ENCODE results near the gene GEMIN8. TPM values are rescaled to one million over a fixed set of nuclear protein-coding genes. Genes with fewer than 3 reads are reported as not detected.
A peak's percentile ranks its signal among the peaks of the same experiment; 100 is the strongest.

Gene GEMIN8
- total RNA-seq, 8 experiments from 2014 or later: 7.5 to 25.0 (median 10.2) TPM

DNA sequence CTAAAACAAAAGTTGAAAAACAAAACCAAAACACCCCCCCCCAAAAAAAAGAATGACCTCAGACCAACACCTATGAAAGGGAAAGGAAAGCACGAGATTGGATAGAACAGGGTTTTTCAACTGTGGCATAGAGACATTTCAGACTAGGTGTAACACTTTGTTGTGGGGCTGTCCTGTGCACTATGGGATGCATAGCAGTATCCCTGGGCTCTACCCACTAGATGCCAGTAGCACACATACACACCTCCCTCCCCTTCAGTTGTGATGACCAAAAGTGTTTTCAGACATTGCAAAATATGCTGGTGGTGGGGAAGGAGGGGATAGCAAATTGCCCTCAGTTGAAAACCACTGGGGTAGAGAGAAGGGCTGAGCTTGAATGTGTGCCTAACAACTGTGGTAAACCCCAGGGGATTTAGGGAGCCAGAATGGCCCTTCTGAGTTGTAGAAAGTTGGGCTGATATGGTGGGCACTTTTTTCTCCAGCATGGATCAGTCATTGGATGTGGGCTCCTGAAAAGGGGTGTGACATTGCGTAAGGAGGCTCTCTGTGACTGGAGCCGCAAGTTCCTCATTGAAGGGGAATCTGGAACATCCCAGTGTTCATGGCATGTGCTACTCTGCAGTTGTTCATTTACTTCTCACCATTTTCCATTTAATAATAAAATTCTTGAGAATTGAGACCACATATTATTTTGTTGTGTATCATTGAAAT, 8.8 kb upstream of the GEMIN8 start:
- Histone ChIP-seq H3K4me3 (no peak overlapping the region), H3K27ac (no peak overlapping the region), H3K4me1 (replicated peaks in 1 of 2) (no peaks in the 10 kb centered on the region)
- WGBS, 10 experiments: 0 to 50% (median 33%) methylated on average over 1 of the region's 3 CpGs; no CpG with 5 or more reads in 7 of the 10 experiments
- in situ Hi-C loops (cut with MboI; ENCODE audit: low pct_unique_long_range_greater_than_20kb in 2 of 9, low sequenced_read_pairs in 9 of 9, unreplicated experiment in 9 of 9): loop anchor here in 6 of 9 experiments (25.0 kb wide), 6 partner anchors 276 to 1226 kb away; partner anchors contain the start of genes TCEANC (in 2 of the 6), OFD1 (in 1 of the 6) and TRAPPC2 (in 1 of the 6)
- no peak for ATAC-seq (replicated peaks in 6 of 8)

DNA sequence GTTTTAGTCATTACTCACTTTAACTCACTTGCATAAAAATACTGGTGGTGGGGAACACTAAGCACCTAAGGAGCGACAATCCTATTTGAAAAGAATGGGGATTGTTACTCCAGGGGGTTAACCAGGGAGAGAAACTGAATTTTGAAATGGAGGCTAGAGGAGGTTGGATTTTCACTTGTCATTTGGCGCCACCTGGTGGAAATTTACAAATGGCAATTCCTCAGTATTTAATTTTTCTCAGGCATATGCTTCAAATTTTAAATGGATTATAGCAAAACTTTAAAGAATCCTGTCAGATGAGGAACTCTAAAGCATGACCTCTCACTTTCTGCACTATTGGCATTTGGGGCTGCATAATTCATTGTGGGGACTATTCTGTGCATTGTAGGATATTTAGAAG, 2.7 kb upstream of the GEMIN8 start:
- H3K27ac ChIP-seq: no peak overlapping the region
- ATAC-seq (replicated peaks in 6 of 8): no peak
- in situ Hi-C loops (cut with MboI; ENCODE audit: low pct_unique_long_range_greater_than_20kb in 2 of 9, low sequenced_read_pairs in 9 of 9, unreplicated experiment in 9 of 9): loop anchor here in 6 of 9 experiments (25.0 kb wide), 6 partner anchors 270 to 1220 kb away; partner anchors contain the start of genes TCEANC (in 2 of the 6), OFD1 (in 1 of the 6) and TRAPPC2 (in 1 of the 6)
- H3K4me1 ChIP-seq (replicated peaks in 1 of 2): peaks cover 7 to 22% of the 10 kb centered on the region in 2 donors
- WGBS, 10 experiments: 0% methylated on average over 1 to 2 of the region's 2 CpGs; no CpG with 5 or more reads in 5 of the 10 experiments
- H3K4me3 ChIP-seq: no peak overlapping the region

DNA sequence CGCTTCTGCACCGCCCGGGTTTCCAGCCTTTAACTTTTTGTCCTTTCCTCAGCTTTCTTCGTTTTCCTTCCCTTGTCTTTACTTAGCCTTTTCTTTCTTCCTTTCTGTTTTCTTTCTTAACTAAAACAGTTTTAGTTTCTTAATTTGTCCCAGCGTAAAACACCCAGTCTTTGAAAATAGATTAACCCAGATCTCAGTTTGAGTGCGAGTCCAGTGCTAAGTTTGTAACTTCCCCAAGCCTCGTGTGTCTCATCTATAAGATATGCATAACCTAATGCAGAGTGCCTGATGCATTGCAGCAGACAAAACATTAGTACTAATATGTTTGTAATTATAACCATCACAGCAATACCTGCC, 460 bp upstream of the GEMIN8 start:
- Histone ChIP-seq H3K27ac (peak overlapping the region; percentile 82 to 93), H3K4me3 (peak overlapping the region; percentile 47 to 57 (median 55)), H3K4me1 (replicated peaks in 1 of 2) (peaks cover 28 to 44% of the 10 kb centered on the region in 2 donors)
- in situ Hi-C loops (cut with MboI; ENCODE audit: low pct_unique_long_range_greater_than_20kb in 2 of 9, low sequenced_read_pairs in 9 of 9, unreplicated experiment in 9 of 9): loop anchor here in 6 of 9 experiments (25.0 kb wide), 6 partner anchors 268 to 1218 kb away; partner anchors contain the start of genes TCEANC (in 2 of the 6), OFD1 (in 1 of the 6) and TRAPPC2 (in 1 of the 6)
- peak in 3 of 8 experiments; percentile 28 to 43 (median 38) for ATAC-seq (replicated peaks in 6 of 8)
- 0 to 23% (median 6%) methylated on average over 1 to 7 of the region's 7 CpGs; no CpG with 5 or more reads in 2 of the 10 experiments for WGBS, 10 experiments

DNA sequence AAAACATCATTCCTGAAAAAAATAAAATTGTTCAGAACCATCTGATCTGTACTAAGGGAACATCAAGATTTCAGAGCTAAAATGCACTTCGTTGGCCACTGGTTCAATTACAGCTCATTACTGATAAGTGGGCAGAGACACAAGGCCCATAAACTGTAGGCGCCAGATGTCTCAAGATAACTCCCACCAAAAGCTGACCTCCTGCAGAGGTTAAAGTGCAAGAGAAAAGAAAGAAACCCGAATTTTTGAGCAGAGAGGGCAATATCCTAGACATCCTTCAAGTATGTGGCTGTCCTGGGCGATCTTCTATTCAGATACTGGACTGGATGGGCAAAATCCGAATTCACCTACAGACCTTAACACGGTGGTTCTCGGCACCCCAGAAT, 660 bp downstream of the GEMIN8 start:
- in situ Hi-C loops (cut with MboI; ENCODE audit: low pct_unique_long_range_greater_than_20kb in 2 of 9, low sequenced_read_pairs in 9 of 9, unreplicated experiment in 9 of 9): loop anchor here in 6 of 9 experiments (25.0 kb wide), 6 partner anchors 267 to 1217 kb away; partner anchors contain the start of genes TCEANC (in 2 of the 6), OFD1 (in 1 of the 6) and TRAPPC2 (in 1 of the 6)
- Histone ChIP-seq H3K27ac (peak overlapping the region; percentile 82 to 93), H3K4me1 (replicated peaks in 1 of 2) (peaks cover 28 to 44% of the 10 kb centered on the region in 2 donors), H3K4me3 (peak overlapping the region; percentile 47 to 57 (median 55))
- WGBS, 10 experiments: 0 to 47% (median 0%) methylated on average over 1 to 4 of the region's 7 CpGs; no CpG with 5 or more reads in 6 of the 10 experiments
- no peak for ATAC-seq (replicated peaks in 6 of 8)

DNA sequence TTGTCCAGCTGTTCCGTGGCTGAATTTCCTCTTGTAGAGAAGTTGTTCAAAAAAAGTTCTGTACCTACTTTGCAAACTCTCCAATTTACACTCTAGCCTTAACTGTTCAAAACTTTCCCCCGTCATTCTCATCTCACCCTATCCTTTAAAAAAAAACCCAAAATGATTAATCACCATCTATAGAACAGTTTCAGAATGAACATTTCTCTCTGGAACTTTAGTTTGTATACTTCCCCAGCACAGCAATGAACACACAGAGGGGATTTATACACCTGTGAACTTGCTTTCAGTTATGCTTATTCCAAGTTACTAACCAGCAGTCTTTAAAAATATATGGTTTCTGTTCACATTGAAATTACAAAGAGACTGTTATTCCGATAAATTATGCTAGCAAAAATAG, 1.2 kb downstream of the GEMIN8 start:
- Histone ChIP-seq H3K4me3 (peak overlapping the region; percentile 47 to 57 (median 55)), H3K27ac (peak overlapping the region; percentile 82 to 93), H3K4me1 (replicated peaks in 1 of 2) (peaks cover 28 to 44% of the 10 kb centered on the region in 2 donors)
- 14 to 93% (median 35%) methylated on average over 1 to 3 of the region's 3 CpGs; no CpG with 5 or more reads in 2 of the 10 experiments for WGBS, 10 experiments
- in situ Hi-C loops (cut with MboI; ENCODE audit: low pct_unique_long_range_greater_than_20kb in 2 of 9, low sequenced_read_pairs in 9 of 9, unreplicated experiment in 9 of 9): loop anchor here in 6 of 9 experiments (25.0 kb wide), 6 partner anchors 266 to 1216 kb away; partner anchors contain the start of genes TCEANC (in 2 of the 6), OFD1 (in 1 of the 6) and TRAPPC2 (in 1 of the 6)
- ATAC-seq (replicated peaks in 6 of 8): no peak

DNA sequence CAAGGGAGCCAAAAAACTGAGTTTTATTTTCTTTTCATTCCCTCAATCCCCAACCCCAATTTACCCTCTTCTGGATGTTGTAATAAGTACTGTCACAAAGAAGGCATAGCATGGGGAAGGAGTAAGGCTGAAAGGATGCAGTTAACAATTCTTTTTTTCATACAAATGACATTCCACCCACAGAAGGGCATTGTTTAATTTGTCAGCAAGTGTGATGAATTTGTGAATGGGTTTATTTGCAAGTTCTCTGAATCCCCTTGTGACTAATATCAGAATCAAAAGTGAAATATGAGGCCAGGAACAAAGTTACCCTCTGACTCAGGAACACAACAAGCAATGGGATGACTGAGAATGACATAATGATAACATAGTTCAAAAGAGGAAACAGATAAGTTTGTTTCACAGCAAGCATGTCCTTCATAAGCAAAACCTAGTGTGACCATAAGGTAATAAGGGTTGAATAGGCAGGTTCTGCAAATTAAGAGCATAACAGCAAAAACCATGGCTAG, 2.1 kb downstream of the GEMIN8 start:
- ATAC-seq (replicated peaks in 6 of 8): peak in 1 of 8 experiments; percentile 2
- H3K4me3 ChIP-seq: no peak overlapping the region
- in situ Hi-C loops (cut with MboI; ENCODE audit: low pct_unique_long_range_greater_than_20kb in 2 of 9, low sequenced_read_pairs in 9 of 9, unreplicated experiment in 9 of 9): loop anchor here in 6 of 9 experiments (25.0 kb wide), 6 partner anchors 265 to 1215 kb away; partner anchors contain the start of genes TCEANC (in 2 of the 6), OFD1 (in 1 of the 6) and TRAPPC2 (in 1 of the 6)

DNA sequence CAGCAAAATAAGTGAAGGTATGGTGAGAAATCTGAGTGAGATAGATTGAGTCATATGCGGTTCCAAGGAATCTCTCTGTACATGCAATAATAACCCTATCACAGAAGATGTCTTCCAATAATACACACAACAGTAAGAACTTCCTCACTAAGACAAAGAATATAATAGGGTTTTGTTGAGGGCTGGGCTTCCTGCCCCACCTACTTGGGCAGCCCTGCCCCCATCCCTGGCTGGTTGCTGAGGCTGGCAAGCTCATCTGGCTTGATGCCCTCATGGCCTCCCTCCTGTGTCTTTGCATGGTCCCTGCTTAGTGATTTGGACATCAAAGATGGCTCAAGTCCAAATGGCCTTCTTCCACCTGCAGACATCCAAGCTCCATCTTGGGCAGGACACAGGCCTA, 2.7 kb downstream of the GEMIN8 start:
- Histone ChIP-seq H3K27ac (peak overlapping the region; percentile 46 to 48), H3K4me3 (no peak overlapping the region), H3K4me1 (replicated peaks in 1 of 2) (peaks cover 28 to 41% of the 10 kb centered on the region in 2 donors)
- 100% methylated on average over 1 of the region's 1 CpG; no CpG with 5 or more reads in 9 of the 10 experiments for WGBS, 10 experiments
- no peak for ATAC-seq (replicated peaks in 6 of 8)
- in situ Hi-C loops (cut with MboI; ENCODE audit: low pct_unique_long_range_greater_than_20kb in 2 of 9, low sequenced_read_pairs in 9 of 9, unreplicated experiment in 9 of 9): loop anchor here in 6 of 9 experiments (25.0 kb wide), 6 partner anchors 265 to 1215 kb away; partner anchors contain the start of genes TCEANC (in 2 of the 6), OFD1 (in 1 of the 6) and TRAPPC2 (in 1 of the 6)

More for the DNA sequence above, 2.1 kb downstream of the GEMIN8 start:
- Histone ChIP-seq H3K27ac (peak overlapping the region; percentile 82 to 93), H3K4me1 (replicated peaks in 1 of 2) (peaks cover 28 to 44% of the 10 kb centered on the region in 2 donors)

DNA sequence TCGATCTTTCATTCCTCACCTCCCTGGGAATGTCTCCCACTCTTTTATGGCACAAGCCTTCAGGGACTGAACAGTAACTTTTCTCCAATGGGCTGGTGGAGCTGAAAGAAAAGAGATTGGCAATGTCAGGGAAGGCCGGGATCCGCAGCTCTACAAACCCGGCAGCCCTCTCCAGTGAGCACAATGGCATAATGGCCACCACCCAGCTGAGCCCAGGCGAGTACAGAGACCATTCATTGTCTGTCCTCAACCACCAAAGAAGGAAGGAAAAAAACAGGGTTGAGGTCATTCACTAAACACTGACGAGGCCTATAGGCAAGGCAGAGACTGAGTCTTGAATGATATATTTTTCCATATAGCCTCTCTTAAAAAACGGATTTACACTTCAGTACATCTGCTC, 3.6 kb downstream of the GEMIN8 start:
- WGBS, 10 experiments: 21 to 88% (median 83%) methylated on average over 1 to 4 of the region's 7 CpGs; no CpG with 5 or more reads in 5 of the 10 experiments
- H3K27ac ChIP-seq: peak overlapping the region; percentile 63 to 76
- peak in 2 of 8 experiments; percentile 4 to 13 for ATAC-seq (replicated peaks in 6 of 8)
- in situ Hi-C loops (cut with MboI; ENCODE audit: low pct_unique_long_range_greater_than_20kb in 2 of 9, low sequenced_read_pairs in 9 of 9, unreplicated experiment in 9 of 9): loop anchor here in 6 of 9 experiments (25.0 kb wide), 6 partner anchors 264 to 1214 kb away; partner anchors contain the start of genes TCEANC (in 2 of the 6), OFD1 (in 1 of the 6) and TRAPPC2 (in 1 of the 6)
- no peak overlapping the region for H3K4me3 ChIP-seq
- H3K4me1 ChIP-seq (replicated peaks in 1 of 2): peaks cover 28 to 41% of the 10 kb centered on the region in 2 donors

DNA sequence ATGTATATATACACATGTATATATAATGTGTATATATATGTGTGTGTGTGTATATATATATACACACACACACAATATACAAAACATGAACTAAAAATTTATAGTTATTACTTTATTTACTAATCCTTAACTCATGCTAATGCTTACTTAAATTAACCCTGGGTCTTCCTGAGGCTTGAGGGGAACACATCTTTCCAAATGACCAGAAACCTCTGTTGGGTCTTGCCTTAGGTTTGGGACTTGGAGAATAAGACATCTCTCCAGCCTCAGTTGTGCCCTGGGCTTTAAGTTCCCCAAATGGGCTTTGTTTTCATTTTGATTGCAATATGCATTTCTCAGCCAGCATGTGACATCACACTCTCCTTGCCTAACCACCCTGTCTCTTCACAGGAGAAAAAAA, 7.7 kb downstream of the GEMIN8 start:
- in situ Hi-C loops (cut with MboI; ENCODE audit: low pct_unique_long_range_greater_than_20kb in 2 of 9, low sequenced_read_pairs in 9 of 9, unreplicated experiment in 9 of 9): no loop called here
- Histone ChIP-seq H3K27ac (no peak overlapping the region), H3K4me1 (replicated peaks in 1 of 2) (peaks cover 17 to 18% of the 10 kb centered on the region in 2 donors), H3K4me3 (no peak overlapping the region)
- no peak for ATAC-seq (replicated peaks in 6 of 8)

DNA sequence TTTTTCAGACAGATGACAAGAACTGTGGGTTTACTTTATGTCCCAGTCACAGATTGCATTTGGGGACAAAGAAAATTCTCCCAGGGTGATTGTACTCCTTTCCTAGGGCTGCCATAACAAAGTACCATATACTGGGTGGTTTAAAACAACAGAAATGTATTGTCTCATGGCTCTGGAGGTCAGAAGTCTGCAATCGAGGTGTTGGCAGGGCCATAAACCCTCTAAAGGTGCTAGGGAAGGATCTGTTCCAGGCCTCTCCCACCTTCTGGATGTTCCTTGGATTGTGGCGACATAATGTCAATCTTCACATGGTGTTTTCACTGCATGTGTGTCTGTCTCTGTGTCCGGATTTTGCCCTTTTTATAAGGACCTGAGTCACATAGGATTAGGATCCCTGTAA, 12.3 kb downstream of the GEMIN8 start:
- WGBS, 10 experiments: 70 to 100% (median 83%) methylated on average over 1 to 2 of the region's 3 CpGs; no CpG with 5 or more reads in 7 of the 10 experiments
- H3K4me1 ChIP-seq (replicated peaks in 1 of 2): no peaks in the 10 kb centered on the region
- no peak overlapping the region for H3K4me3 ChIP-seq
- in situ Hi-C loops (cut with MboI; ENCODE audit: low pct_unique_long_range_greater_than_20kb in 2 of 9, low sequenced_read_pairs in 9 of 9, unreplicated experiment in 9 of 9): no loop called here
- H3K27ac ChIP-seq: no peak overlapping the region
- ATAC-seq (replicated peaks in 6 of 8): no peak

DNA sequence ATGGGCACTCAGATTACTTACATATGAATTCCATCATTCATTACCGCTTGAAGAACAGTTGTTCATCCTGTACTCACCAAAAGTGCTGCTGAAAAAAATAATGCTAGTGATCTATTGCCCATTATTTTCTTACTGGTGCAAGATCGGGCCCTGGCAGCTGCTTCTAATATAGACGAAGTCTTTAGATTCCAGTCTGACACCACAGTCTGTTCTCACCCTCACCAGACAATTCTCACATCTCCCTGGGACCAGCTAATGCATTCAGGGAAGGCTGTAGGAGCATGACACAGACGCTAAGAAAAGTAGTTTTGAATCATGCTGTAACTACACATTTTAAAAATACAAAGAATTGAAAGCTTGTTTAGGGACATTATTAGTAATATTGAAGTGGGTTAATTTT, 13.8 kb downstream of the GEMIN8 start:
- peak in 1 of 8 experiments; percentile 32 for ATAC-seq (replicated peaks in 6 of 8)
- no peak overlapping the region for H3K27ac ChIP-seq
- in situ Hi-C loops (cut with MboI; ENCODE audit: low pct_unique_long_range_greater_than_20kb in 2 of 9, low sequenced_read_pairs in 9 of 9, unreplicated experiment in 9 of 9): no loop called here
- WGBS, 10 experiments: 91 to 100% (median 95%) methylated on average over 1 to 4 of the region's 4 CpGs; no CpG with 5 or more reads in 7 of the 10 experiments
- no peak overlapping the region for H3K4me3 ChIP-seq
- H3K4me1 ChIP-seq (replicated peaks in 1 of 2): no peaks in the 10 kb centered on the region

DNA sequence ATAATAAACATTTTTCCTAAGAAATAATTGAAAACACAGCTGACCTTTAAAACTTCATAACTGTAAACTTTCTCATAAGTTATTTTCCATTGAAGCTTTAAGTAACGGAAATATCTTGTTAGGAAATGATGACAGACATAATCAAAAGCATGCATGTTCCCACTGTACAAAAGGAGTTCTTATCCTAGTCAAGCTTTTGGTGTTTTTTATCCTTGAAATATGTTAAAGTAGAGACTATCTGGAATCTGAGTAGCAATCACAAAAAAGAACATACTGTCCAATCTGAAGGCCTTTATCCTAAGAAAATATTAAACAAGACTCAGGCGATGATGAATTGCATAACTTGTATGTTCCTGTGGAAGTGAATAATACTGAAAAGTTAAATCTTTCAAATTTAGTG, 14.4 kb downstream of the GEMIN8 start:
- 0 to 88% (median 88%) methylated on average over 1 to 2 of the region's 2 CpGs; no CpG with 5 or more reads in 7 of the 10 experiments for WGBS, 10 experiments
- in situ Hi-C loops (cut with MboI; ENCODE audit: low pct_unique_long_range_greater_than_20kb in 2 of 9, low sequenced_read_pairs in 9 of 9, unreplicated experiment in 9 of 9): no loop called here
- no peak for ATAC-seq (replicated peaks in 6 of 8)

More for the DNA sequence above, 14.4 kb downstream of the GEMIN8 start:
- Histone ChIP-seq H3K27ac (no peak overlapping the region), H3K4me3 (no peak overlapping the region), H3K4me1 (replicated peaks in 1 of 2) (no peaks in the 10 kb centered on the region)

All from motor neuron (in vitro differentiated cells).